Stimulated activated CD8-positive, alpha-beta memory T cell treated with anti-CD3 and anti-CD28 coated beads, Interleukin-7, amount 100 ng/mL, for 4 hours (primary cell): Measurements from ENCODE around the gene TMEM170B.
"Not testable (repeated sequence)": the region's sequence is repeated elsewhere in the genome, so short reads cannot be mapped to it uniquely, and the experiment has no call there.

ENCODE experiments used
- DNase-seq, 2 donors: peaks; one replicate each; pipeline ENCODE4 v3.0.0-alpha.2; 2020; ENCODE audit warnings: low read depth in 2 of 2

Gene TMEM170B

DNA sequence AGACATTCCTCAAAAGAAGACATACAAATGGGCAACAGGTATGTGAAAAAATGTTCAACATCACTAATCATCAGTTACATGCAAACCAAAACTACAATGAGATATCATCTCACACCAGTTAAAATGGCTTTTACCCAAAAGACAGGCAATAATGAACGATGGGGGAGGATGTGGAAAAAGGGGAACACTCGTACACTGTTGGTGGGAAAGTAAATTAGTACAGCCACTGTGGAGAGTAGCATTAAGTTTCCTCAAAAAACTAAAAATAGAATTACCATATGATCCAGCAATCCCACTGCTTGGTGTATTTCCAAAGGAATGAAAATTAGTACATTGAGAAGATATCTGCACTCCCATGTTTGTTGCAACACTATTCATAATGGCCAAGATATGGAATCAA lies 8.6 kb upstream of the TMEM170B start:
- DNase-seq: no peak

DNA sequence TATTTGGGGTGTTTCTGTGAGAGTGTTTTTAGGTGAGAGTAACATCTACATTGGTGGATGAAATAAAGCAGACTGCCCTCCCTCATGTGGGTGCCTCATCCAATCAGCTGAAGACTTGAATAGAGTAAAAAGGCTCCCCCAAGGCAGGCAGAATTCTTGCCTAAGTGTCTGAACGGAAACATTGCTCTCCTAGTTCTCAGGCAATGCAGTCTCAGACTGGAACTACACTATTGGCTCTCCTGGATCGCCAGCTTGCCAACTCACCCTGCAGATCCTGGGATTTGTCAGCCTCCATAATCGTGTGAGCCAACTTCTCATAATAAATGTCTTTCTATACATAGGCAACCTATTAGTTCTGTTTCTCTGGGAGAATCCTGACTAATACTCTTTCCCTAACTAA lies 5.5 kb upstream of the TMEM170B start:
- DNase-seq: no peak

DNA sequence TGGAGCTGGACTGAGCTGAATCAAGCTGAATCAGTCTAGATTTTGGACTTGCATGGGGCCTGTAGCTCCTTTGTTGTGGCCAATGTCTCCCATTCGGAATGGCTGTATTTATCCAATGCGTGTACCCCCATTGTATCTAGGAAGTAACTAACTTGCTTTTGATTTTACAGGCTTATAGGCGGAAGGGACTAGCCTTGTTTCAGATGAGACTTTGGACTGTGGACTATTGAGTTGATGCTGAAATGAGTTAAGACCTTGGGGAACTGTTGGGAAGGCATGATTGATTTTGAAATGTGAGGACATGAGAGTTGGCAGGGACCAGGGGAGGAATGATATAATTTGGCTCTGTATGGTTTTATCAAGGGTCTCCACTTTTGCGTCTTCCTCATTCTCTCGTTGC lies 3.0 kb upstream of the TMEM170B start:
- no peak for DNase-seq

DNA sequence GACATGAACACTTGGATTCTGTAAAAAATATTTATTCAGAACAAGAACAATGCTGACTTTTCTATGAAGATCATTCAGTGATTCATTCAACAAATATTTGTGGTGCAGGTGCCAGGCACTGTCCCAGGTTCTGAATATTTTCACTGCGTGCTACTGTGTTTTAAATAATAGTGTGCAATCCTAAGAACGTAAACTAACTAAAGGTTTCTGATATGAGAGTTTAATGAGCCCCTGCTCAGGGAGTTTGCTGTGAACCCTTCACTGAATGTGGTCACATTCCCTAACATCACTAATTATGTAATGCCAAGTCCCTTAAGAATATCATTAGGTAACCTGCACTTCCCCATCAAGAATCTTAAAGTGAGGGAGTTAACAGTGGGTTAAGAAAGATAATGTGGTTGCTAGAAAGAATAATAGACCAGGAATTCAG lies 1.7 kb upstream of the TMEM170B start:
- no peak for DNase-seq

DNA sequence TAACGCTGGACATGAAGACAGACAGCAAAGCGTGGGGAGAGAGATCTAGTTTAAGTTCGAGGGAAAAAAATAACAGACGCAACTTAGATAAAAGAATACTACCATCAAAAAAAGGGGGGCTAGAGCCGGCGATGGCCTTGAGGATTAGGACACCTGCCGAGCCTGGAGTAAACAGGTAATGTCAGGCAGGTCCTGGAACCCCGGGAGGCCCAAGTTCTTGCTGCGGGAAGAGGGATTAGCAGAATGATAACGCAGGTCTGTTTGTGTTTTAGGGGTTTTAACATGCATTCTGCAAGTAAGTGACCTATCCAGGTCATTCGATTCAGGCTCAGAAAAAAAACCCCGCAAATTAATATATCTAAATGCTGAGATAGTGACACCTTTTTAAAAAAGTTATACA lies 754 bp upstream of the TMEM170B start:
- DNase-seq: no peak

DNA sequence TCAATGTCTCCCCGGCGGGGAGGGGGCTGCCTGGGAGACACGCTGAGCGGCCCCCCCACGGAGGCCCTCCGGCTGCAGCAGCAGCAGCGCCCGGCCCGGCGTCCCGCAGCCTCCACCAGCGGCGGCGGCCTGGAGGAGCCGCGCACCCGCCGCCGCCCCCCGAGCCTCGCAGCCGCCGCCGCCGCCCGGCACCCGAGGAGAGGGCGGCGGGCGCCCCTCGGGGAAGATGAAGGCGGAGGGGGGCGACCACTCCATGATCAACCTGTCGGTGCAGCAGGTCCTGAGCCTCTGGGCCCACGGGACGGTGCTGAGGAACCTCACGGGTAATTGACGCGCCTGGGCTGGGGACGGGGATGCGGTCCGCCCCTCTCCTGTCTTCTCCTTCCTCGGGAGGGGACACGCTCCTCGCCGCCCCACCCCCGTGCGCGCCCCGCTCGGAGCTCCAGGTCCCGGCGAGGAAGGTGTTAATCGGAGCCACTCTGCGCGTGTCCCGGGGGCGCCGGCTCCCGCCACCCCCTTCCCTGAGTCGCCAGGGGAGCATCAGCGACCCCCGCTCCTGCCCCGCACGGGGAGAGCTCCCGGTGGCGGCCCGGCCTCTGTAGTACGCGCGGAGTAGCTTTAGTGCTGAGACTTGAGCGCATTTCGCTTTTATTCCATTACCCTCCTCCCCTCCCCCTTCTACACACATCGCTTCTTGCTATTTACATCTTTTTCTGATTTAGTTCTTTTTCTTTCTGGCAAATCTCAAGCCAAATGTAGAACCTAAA lies 686 bp downstream of the TMEM170B start:
- DNase-seq: peak in 1 of 2 donors; percentile 22

DNA sequence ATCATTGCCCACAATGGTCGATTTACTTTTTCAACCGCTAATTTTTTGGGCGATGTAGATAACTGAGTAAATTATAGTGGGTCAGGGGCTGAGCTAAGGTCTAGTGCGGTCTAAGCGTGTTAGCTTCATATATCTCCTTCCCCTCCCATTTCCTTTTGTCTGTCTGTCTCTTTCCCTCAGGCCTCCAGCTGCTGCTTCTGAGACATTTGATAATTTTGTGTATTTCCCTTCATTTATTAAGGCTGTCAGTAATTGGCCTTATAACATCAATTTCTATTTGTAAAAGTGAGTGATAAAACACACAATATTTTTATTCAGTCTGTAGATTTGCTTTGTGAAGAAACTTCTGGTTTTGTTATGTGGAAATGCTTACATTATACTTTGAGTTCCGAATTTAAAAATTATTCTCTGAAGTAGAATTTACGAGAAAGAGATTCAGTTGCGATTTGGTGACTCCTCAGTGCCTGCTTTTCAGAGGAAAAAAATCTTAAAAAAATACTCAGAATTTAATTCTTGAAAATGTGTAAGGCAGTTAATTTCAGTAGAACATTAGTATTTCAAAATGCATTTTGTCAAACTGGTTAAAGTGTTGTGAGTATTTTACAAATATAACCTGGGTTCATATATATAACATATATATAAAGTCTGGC lies 1.4 kb downstream of the TMEM170B start:
- no peak for DNase-seq

DNA sequence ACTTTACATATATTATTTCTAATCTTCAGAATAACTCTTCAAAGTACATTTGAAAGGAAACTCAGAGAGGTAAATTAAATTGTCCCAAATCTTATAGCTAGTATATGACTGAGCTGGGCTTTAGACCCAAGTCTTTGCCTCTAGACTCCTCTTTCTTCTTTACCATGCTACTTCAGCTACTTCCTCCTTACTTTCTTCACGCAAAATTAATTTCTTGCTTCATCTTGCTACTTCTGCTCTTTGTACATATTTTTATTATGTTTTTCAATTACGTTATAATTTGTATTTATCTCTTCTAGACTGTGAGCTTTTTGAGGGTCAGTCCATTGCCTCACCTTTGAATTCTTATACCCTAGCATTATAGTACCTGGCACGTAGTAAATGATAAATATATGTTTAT lies 5.3 kb downstream of the TMEM170B start:
- DNase-seq: no peak

DNA sequence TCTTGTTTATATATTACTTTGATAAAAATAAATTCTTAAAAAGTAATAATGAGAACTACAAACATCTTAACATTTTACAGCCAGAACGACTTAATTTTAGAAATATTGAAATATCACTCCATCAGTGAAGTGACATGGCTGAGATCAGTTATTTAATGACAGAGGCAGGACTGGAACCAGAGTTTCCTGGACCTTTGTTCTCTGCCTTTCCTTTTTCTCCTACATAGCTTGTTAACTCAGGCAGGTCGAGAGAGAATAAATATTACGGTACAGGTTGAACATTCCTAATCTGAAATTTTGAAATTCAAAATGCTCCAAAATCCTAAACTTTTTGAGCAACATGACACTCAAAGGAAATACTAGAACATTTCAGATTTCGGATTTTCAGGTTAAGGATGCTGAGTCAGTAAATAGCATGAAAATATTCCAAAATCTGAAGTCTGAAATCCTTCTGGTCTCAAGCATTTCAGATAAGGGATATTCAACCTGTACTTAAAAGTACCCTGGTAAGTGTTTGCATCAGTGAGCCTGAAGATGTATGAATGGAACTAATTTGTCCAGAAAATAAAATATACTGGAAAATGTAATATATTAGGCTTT lies 6.5 kb downstream of the TMEM170B start:
- no peak for DNase-seq

DNA sequence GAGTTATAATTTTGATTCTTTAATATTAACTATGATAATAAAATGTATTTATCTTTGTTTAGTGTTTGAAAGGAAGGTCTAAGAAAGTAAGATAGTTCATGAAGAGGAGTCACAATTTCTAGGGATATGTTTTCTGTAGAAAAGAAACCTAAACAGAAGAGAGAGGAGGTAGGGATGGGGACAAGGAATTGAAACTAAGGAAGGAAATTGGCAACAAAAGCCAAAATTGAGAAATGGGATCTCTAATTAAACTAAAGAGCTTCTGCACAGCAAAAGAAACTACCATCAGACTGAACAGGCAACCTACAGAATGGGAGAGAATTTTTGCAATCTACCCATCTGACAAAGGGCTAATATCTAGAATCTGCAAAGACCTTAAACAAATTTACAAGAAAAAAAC lies 10.3 kb downstream of the TMEM170B start:
- not testable (repeated sequence) for DNase-seq

DNA sequence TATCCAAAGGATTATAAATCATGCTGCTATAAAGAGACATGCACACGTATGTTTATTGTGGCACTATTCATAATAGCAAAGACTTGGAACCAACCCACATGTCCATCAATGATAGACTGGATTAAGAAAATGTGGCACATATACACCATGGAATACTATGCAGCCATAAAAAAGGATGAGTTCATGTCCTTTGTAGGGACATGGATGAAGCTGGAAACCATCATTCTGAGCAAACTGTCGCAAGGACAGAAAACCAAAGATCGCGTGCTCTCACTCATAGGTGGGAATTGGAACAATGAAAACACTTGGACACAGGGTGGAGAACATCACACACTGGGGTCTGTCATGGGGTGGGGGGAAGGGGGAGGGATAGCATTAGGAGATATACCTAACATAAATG lies 11.0 kb downstream of the TMEM170B start:
- not testable (repeated sequence) for DNase-seq

DNA sequence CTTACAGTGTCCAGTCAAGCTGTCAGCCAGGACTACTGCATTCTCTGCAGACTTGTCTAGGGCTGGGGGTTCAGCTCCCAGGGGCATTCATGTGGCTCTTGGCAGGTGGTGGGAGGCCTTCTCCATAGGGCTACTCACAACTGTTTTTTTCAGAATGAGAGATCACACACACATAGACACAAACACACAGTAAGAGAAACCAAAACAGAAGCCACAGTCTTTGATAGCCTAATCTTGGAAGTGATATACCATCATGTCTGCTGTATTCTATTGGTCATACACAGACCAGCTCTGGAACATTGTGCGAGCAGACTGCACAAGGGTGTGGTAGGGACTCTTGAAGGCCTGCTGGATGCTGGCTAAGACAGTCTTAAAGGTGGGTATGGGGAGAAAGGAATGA lies 13.5 kb downstream of the TMEM170B start:
- no peak for DNase-seq

DNA sequence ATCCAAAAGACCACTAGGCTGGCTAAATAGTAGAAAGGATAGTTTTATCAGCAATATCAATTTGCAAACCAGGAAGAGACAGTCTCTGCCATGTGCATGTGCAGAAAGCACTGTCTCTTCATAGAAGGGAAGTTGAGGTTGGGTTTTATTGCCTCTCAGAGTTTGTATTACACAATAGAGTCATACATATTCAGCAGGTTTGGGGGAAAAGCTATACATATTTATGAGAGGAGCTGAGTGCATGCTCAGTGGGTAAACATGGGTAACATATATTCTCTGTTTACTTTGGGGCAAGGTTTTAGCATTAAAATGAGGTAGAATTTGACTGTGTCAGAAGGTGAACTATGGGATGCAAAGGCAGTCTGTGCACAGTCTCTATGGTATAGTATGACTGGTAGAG lies 14.9 kb downstream of the TMEM170B start:
- DNase-seq: no peak

DNA sequence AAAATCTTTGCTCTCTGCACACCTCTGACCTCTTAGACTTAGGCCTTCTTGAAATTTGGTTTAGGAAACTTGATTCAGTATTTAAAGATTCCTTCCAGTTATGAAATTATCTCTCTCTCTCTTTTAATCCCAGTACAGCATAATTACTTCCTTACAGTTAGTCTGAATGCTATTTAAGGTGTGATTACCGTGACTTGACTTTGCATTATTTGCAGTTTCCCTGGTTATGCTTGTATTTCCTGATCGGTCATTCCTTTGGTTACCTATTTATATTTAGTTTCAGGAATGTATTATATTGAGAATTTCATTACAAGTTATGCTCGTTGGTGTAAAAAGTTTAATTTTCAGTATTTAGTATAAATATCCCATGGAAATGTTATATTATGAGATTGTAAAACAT lies 16.3 kb downstream of the TMEM170B start:
- DNase-seq: no peak

DNA sequence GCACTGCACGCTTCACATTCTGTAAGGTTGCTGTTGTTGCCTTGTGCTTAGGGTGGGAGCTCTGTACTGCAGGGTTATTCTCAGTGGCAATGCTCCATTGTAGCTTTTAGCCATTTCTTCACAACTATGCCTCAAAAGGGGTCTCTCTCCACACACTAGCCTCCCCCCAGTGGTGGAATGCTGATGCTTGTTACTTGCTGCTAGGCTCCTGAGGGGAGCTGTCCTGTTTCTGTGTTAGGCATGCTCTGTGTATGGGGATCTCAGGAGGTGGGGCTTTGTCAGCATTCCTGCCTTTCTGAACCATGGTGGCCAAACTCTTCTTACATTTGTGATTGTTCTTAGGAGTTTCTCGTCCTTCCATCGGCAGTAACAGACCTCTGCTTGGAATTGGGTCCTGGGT lies 18.8 kb downstream of the TMEM170B start:
- no peak for DNase-seq

DNA sequence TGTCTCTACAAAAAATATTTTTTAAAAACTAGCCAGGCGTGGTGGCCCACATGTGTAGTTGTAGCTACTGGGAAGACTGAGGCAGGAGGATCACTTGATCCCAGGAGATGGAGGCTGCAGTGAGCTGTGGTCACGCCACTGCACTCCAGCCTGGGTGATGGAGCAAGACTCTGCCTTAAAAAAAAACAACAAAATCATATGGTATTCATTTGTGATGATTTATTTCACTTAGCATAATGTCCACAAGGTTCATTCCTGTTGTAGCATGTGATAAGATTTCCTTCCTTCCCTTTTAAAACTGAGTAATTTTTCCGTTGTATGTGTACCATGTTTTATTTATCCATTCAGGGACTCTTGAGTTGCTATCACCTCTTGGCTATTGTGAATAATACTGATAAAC lies 26.2 kb downstream of the TMEM170B start:
- no peak for DNase-seq

DNA sequence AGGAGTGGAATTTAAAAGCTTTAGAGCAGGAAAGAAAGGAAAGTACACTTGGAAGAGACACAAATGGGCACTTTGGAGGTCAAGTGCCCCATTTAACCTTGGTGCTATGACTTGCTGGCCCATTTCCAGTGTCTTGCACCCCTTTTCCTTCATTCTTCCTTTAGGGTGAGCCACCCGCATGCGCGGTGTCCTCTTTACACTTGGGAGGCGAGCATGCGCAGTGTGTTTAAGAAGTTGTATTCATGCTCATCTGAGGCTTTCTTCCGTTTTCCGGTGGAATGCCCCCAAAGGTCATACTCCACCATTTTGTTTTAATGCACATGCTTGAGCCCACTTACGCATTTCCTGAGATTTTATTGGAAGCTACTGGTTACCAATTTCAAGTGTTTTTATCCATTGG lies 29.1 kb downstream of the TMEM170B start:
- no peak for DNase-seq

DNA sequence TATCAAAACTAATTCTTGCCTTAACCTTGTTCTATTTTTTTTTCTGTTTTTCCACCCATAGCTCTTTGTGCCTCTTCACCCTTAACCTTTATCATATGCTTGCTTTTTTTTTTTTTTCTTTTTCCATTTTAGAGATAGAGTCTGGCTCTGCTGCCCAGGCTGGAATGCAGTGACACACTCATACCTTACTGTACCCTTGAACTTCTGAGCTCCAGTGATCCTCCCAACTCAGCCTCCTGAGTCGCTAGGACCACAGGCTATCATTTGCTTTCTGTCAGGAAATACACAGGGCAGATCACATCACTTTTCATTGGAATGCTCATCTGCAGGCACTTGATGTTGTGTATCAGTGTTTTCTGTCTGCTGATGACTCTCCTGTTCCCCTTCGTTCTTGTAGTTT lies 33.5 kb downstream of the TMEM170B start:
- no peak for DNase-seq

DNA sequence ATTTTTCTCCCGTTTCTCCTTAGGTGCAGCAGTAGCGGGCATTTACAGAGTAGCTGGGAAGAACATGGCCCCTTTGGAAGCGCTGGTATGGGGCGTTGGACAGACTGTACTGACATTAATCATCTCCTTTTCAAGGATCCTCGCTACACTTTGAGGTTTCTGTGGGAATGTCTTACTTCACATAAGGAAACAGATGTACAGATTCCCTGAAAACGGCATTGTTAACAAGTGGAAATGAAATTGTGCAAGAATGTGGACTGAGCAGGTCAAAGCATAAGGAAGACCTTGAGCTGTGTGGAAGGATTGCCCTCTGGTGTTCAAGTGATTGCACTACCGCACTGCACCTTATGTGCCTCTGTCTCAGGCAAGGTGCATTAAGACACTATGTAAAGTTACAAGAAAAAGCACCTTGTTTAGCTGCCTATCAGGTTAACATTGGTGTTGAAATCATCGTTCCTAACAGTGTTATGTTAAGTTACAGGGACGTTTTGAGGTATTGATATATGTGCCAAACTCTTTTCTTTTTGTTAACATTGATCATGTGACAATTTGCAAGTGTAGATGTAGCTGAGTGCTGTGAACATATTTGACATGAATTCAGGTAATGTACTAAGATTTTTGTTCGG lies 38.0 kb downstream of the TMEM170B start:
- DNase-seq: peak; percentile 4 to 24

DNA sequence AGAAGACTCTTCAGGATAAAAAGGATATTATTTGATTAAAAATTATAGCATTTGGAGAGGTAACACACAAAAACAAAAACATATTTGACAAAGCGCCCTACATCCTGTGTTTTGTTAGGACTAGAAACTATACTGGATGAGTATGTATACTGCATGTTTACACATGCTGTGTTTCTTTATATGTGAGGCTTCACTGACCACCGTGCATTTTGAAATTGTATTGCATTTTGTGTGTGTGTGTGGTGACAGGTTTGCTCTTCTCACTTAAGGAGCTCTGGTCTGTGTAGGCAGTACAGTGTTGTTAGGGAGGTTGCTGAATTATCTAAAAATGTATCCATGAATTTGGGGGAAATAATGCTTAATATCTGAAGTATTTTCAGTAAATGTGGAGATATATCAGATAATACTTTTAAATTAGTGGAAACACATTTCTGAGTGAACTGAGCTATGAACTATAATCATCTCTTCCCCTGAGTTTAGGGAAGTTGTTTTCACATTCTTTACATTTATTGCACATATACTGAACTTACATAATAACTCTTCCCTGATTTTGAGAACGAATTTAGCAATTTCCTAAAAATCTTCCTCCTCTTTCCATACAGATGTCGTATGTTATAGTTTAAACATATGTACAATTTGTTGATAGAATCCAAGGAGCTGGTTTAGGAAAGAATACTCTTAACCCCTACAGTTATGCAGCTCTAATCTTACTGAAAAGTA lies 43.3 kb downstream of the TMEM170B start:
- DNase-seq: no peak

DNA sequence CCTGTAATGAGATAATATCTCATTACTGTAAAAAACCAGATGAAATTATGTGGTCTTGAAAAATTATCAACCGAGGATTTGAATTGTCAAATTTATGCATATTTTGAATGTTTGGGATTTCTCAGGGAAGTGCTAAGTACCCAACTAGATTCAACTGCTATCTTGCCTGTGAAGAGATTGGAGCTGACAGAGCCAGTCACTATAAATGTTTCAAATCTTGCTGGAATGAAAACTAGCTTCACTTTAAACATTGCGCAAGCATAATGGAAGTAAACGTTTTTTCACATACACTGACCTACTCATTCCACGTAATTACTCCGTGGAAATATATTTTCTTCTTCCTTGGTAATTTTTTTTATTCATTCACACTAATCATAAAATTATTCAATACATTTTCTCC lies 46.7 kb downstream of the TMEM170B start:
- DNase-seq: no peak

DNA sequence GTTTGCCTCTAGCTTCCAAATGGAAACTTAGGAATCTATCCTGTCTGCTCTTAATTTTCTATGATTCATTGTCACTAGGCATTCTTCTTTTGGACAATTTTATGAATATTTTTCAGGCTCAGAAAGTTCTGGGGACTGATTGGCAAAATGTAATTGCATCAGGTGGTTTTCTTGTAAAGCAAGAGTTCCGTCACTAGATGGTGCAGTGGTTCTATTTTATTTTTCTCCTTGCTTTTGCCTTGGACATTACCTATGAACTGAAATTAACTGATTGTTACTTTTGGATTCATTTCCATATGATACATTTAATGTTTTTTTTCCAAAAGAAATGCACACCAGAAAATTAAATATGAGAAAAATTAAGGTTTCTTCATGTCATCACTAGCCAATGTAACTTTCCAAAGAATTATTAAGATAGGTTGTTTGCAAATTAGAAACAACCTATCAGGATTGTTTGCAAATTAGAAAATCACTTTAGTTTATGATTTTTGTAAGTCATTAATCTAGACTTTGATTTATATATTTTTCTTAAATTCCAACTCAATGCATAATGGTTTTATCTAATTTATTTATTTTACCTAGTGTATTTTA lies 48.0 kb downstream of the TMEM170B start:
- DNase-seq: no peak
